Type B pancreatic cell (in vitro differentiated cells): ENCODE data around the gene BAZ2B. TPM values are rescaled to one million over a fixed set of nuclear protein-coding genes. Genes with fewer than 3 reads are reported as not detected.

Experiments used
- DNase-seq: peaks from one replicate; pipeline ENCODE4 v3.0.0; 2021; ENCODE audit warnings: mixed read lengths; ENCODE audit not compliant: unreplicated experiment; ENCODE audit errors: extremely low spot score
- H3K27ac Mint-ChIP-seq: 2 replicates; pipeline ENCODE4 v1.8.0; 2021; ENCODE audit warnings: mild to moderate bottlenecking, mixed read lengths
- H3K27me3 Mint-ChIP-seq: 2 replicates; pipeline ENCODE4 v1.8.0; 2021; ENCODE audit warnings: mixed read lengths
- H3K36me3 Mint-ChIP-seq: 2 replicates; pipeline ENCODE4 v1.8.0; 2021; ENCODE audit warnings: mixed read lengths
- H3K4me1 Mint-ChIP-seq: one replicate; pipeline ENCODE4 v1.8.0; 2021; ENCODE audit warnings: mixed read lengths; ENCODE audit not compliant: unreplicated experiment
- H3K4me3 Mint-ChIP-seq: 2 replicates; pipeline ENCODE4 v1.8.0; 2021; ENCODE audit warnings: mild to moderate bottlenecking, mixed read lengths
- H3K9me3 Mint-ChIP-seq: 2 replicates; pipeline ENCODE4 v1.8.0; 2021; ENCODE audit warnings: mixed read lengths
- total RNA-seq: library from RNA; stranded (reverse); gene quantifications from 2 replicates; pipeline ENCODE4 v1.2.1, GENCODE V29; 2021; ENCODE audit warnings: low replicate concordance
- TF ChIP-seq, protein P1 (sequence below): fragments of 200-600 bp; sonication (generic); conservative IDR thresholded peaks from 2 replicates; pipeline ENCODE4 v1.5.0; 2021; ENCODE audit warnings: antibody characterized with exemption, mild to moderate bottlenecking

Gene BAZ2B
- total RNA-seq, 1 donor from 2014 or later, result 80.4 TPM

DNA sequence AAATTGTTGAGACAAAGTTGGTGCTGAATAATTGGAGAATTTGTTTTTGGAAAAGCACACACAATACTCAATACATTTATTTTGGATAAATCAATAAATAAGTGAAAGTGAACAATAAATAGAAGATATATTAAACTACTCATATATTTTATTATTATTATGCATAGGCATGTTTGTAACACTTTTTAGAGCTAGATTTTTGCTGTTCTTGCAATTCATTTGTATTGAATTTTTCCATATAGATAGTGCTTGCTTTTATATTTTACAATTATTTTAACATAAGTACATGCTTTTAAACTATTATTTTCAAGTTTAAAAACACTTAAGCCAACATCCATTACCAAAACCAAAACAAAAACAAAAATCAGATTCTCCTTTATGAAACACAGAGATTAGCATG lies 43.9 kb downstream of the BAZ2B start:
- H3K9me3 Mint-ChIP-seq, result peaks cover 4% of the 10 kb centered on the region
- H3K27me3 Mint-ChIP-seq, result no peaks in the 10 kb centered on the region
- H3K4me3 Mint-ChIP-seq, result no peak overlapping the region
- TF ChIP-seq, protein P1, sequence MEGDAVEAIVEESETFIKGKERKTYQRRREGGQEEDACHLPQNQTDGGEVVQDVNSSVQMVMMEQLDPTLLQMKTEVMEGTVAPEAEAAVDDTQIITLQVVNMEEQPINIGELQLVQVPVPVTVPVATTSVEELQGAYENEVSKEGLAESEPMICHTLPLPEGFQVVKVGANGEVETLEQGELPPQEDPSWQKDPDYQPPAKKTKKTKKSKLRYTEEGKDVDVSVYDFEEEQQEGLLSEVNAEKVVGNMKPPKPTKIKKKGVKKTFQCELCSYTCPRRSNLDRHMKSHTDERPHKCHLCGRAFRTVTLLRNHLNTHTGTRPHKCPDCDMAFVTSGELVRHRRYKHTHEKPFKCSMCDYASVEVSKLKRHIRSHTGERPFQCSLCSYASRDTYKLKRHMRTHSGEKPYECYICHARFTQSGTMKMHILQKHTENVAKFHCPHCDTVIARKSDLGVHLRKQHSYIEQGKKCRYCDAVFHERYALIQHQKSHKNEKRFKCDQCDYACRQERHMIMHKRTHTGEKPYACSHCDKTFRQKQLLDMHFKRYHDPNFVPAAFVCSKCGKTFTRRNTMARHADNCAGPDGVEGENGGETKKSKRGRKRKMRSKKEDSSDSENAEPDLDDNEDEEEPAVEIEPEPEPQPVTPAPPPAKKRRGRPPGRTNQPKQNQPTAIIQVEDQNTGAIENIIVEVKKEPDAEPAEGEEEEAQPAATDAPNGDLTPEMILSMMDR, result no peak
- no peak for DNase-seq
- H3K4me1 Mint-ChIP-seq, result no peaks in the 10 kb centered on the region
- H3K27ac Mint-ChIP-seq, result no peak overlapping the region
- peaks cover 19% of the 10 kb centered on the region for H3K36me3 Mint-ChIP-seq

DNA sequence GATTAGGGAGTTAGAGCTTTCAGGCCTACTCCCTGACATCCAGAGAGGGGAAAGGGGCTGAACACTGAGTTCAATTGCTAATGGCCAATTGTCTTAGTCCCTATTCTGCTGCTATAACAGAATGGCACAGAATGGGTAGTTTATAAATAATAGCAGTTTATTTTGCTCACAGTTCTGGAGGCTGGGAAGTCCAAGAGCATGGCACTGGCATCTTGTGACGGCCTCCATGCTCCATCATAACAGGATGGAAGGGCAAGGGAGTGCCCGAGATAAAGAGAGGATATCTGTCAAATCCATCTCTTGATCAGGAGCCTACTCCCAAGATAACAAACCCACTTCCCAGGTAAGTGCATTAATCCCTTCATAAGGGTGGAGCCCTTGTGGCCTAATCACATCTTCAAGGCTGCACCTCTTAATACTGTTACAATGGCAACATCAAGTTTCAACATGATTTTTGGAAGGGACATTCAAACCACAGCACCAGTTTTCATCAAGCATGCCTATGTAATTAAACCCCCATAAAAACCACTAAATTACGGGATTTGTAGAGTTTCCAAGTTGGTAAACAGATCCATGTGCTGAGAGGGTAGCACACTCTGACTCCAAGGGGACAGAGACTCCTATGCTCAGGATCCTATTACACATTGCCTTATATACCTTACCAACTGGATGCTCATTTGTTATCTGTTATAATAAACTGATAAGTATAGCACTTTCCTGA lies 44.6 kb downstream of the BAZ2B start:
- DNase-seq, result no peak
- H3K4me3 Mint-ChIP-seq, result no peak overlapping the region
- H3K36me3 Mint-ChIP-seq, result peaks cover 20% of the 10 kb centered on the region
- no peaks in the 10 kb centered on the region for H3K27me3 Mint-ChIP-seq
- H3K27ac Mint-ChIP-seq, result no peak overlapping the region
- TF ChIP-seq, protein P1, result no peak
- peaks cover 4% of the 10 kb centered on the region for H3K9me3 Mint-ChIP-seq
- H3K4me1 Mint-ChIP-seq, result no peaks in the 10 kb centered on the region

DNA sequence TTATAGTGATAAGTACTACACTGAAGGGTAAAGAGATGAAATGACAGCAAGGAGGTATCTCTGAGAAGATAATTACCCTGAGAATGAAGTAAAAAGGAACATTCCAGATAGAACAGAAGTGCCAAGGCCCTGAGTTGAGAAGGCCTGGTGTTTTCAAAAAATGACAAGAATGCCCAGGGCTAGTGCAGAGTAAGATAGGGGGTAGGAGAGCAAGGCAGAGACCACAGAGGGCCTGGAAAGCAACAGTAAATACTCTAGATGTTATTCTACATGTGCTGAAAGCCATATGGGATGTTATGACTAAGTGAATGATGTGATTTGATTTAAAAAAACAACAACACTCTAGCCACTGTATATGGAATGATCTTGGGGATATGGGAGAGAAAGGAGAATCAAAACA lies 52.3 kb downstream of the BAZ2B start:
- no peak overlapping the region for H3K27ac Mint-ChIP-seq
- no peak for DNase-seq
- H3K4me3 Mint-ChIP-seq, result no peak overlapping the region
- H3K36me3 Mint-ChIP-seq, result peaks cover 17% of the 10 kb centered on the region
- H3K4me1 Mint-ChIP-seq, result no peaks in the 10 kb centered on the region
- no peaks in the 10 kb centered on the region for H3K9me3 Mint-ChIP-seq
- no peaks in the 10 kb centered on the region for H3K27me3 Mint-ChIP-seq
- TF ChIP-seq, protein P1, result no peak

DNA sequence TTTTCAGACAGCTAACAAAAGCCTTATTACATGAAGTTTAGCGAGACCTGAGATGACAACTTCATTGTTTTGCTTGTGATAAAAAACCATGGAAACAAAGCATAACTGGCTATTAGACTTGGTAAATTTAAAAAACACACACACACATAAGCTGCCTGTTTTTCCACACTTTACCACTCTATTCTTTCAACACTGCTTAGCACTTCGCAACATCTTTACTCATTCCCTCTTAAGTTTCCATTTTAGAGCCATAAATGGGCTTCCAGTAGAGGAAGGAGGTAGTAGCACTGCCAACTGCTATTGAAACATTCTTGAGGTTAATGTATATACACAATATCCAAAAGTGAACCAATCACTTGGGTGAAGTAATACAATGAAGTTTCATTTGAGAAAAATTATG lies 54.1 kb downstream of the BAZ2B start:
- no peaks in the 10 kb centered on the region for H3K27me3 Mint-ChIP-seq
- H3K36me3 Mint-ChIP-seq, result peaks cover 18% of the 10 kb centered on the region
- no peaks in the 10 kb centered on the region for H3K9me3 Mint-ChIP-seq
- TF ChIP-seq, protein P1, result no peak
- no peak overlapping the region for H3K4me3 Mint-ChIP-seq
- no peaks in the 10 kb centered on the region for H3K4me1 Mint-ChIP-seq
- no peak for DNase-seq
- no peak overlapping the region for H3K27ac Mint-ChIP-seq

DNA sequence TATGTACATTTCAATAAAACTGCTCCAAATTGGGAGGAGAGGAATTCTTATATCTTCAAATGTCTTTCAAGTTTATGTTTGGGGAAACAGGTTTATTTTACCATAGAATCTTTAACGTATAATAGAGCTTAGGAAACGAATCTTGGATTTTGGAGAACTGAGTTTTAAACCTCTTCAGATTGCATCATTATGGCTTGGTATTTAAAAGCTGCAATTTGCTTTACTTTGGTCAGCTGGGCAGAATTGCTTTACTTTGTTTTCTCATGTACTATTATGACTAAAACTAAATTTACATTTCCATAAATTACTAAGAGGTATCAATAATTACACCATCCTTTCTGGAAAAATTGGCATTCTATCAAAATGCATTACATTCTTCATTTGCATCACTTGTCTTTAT lies 54.6 kb downstream of the BAZ2B start:
- Mint-ChIP-seq H3K4me1 (no peaks in the 10 kb centered on the region), H3K27me3 (no peaks in the 10 kb centered on the region), H3K9me3 (no peaks in the 10 kb centered on the region), H3K4me3 (no peak overlapping the region), H3K36me3 (peaks cover 18% of the 10 kb centered on the region), H3K27ac (no peak overlapping the region)
- DNase-seq, result no peak
- TF ChIP-seq, protein P1, result no peak

DNA sequence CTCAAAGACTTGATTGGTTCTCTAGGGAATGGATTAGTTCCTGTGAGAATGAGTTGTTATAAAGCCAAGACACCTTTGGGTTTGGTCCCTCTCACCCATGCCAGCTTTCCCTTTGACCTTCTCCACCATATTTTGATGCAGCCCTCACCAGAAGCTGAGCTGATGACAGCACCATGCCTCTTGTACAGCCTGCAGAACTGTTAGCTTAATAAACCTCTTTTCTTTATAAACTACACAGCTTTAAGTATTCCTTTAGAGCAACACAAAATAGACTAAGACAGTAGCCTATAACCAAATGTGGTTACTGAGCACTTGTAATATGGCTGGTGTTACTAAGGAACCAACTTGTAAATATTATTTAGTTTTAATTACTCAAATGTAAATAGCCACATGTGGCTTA lies 55.1 kb downstream of the BAZ2B start:
- TF ChIP-seq, protein P1, result no peak
- Mint-ChIP-seq H3K27ac (no peak overlapping the region), H3K27me3 (no peaks in the 10 kb centered on the region), H3K9me3 (no peaks in the 10 kb centered on the region), H3K4me3 (no peak overlapping the region), H3K4me1 (no peaks in the 10 kb centered on the region), H3K36me3 (peaks cover 13% of the 10 kb centered on the region)
- no peak for DNase-seq
